ENCODE measurements around the gene FBLN7. TPM values are rescaled to one million over a fixed set of nuclear protein-coding genes. Genes with fewer than 3 reads are reported as not detected.

FBLN7 gene
- total and polyA plus RNA-seq, 2 experiments from 2014 or later, result 0.16 TPM; not detected in 1

- TF ChIP-seq ZNF462 (CRISPR knock-in tag; IDR thresholded peaks at IDR 0.05), result no peak
- no peak for TF ChIP-seq JUNB (IDR thresholded peaks at IDR 0.05; ENCODE audit: unreplicated experiment)
Observed at GRCh38 chr2:112164876-112165275, 26.7 kb downstream of the FBLN7 start (continued).

- H3K4me1 Mint-ChIP-seq, result no peaks in the 10 kb centered on the region; the same call in 2 of the 3 replicates
- H3K9me2 ChIP-seq (ENCODE audit: insufficient read depth), result peaks cover 9% of the 10 kb centered on the region; the same call in 1 of the 2 replicates
- H3K36me3 Mint-ChIP-seq (ENCODE audit: low read depth), result no peaks in the 10 kb centered on the region
- no peak for ATAC-seq
- H3K36me3 ChIP-seq (ENCODE audit: insufficient read depth), result no peaks in the 10 kb centered on the region
- H3K79me2 ChIP-seq (replicated peaks; ENCODE audit: insufficient read depth), result no peaks in the 10 kb centered on the region
- H3K27ac Mint-ChIP-seq, result no peak overlapping the region
- H3K27me3 ChIP-seq (ENCODE audit: insufficient read depth), result no peaks in the 10 kb centered on the region
- H3K4me1 ChIP-seq (ENCODE audit: insufficient read depth), result no peaks in the 10 kb centered on the region
- no peak for DNase-seq (ENCODE audit: low spot score)
- no peak overlapping the region for H3K27ac ChIP-seq (ENCODE audit: low read depth)
- no peak overlapping the region for H3K4me2 ChIP-seq
- H3K4me3 ChIP-seq, result no peak overlapping the region
- H4K20me1 ChIP-seq (replicated peaks; ENCODE audit: insufficient read depth), result no peaks in the 10 kb centered on the region
- peaks cover 10% of the 10 kb centered on the region for H3K27me3 Mint-ChIP-seq (ENCODE audit: insufficient read depth, low read depth, poor library complexity)
- H3F3A ChIP-seq (replicated peaks; ENCODE audit: low read depth), result no peaks in the 10 kb centered on the region
- H2AFZ ChIP-seq, result no peak overlapping the region
- H3K9me3 Mint-ChIP-seq, result no peaks in the 10 kb centered on the region
- no peak overlapping the region for H3K4me3 Mint-ChIP-seq
- no peak for TF ChIP-seq CTCF (conservative IDR thresholded peaks at IDR 0.05; ENCODE audit: low read depth in 2 of 2)
- no peak for TF ChIP-seq JUNB (IDR thresholded peaks at IDR 0.05; ENCODE audit: unreplicated experiment)
- TF ChIP-seq EZH2 (IDR thresholded peaks at IDR 0.05; ENCODE audit: low read depth, unreplicated experiment), result no peak
- no peak for TF ChIP-seq ZNF462 (CRISPR knock-in tag; IDR thresholded peaks at IDR 0.05)
- no peak for TF ChIP-seq POLR2AphosphoS5 (IDR thresholded peaks at IDR 0.05; ENCODE audit: low read depth)
- TF ChIP-seq ZNF331 (CRISPR knock-in tag; IDR thresholded peaks at IDR 0.05; ENCODE audit: low read depth), result no peak
- no peak for TF ChIP-seq EZH2phosphoT487 (IDR thresholded peaks at IDR 0.05; ENCODE audit: unreplicated experiment)
Observed at GRCh38 chr2:112165296-112165695, 27.1 kb downstream of the FBLN7 start.

Data from GM23338 (cell line).